HG02610 (cell line): Measurements from ENCODE around the gene PAXX.

Source experiments
- ATAC-seq: cut with Tn5 transposase; IDR thresholded peaks from one replicate; pipeline ENCODE4 v1.9.1; 2021; ENCODE audit warnings: mild to moderate bottlenecking, moderate library complexity; ENCODE audit not compliant: unreplicated experiment

Gene PAXX

GRCh38 chr9:137015976-137016375, 23.8 kb downstream of the PAXX start:
- no peak for ATAC-seq

GRCh38 chr9:137016436-137016835, 24.2 kb downstream of the PAXX start:
- ATAC-seq = no peak

DNA sequence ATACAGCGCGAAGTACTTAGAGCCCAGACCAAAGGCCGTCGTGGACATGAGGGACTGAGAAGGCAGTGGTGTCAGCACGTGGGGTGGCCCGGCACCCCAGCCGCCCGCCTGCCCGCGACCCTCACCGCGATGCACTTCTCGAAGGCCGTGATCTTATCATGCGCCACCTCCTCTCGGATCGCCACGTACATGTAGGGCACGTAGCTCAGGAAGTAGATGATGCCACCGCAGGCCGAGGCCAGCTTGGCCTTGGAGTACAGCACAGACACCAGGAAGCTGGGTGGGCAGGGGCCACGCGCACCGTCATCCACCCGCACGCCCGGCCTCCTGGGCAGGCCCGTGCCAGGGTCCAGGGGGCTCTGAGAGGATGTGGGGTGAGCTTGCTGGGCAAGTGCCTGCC, 24.8 kb downstream of the PAXX start:
- no peak for ATAC-seq

DNA sequence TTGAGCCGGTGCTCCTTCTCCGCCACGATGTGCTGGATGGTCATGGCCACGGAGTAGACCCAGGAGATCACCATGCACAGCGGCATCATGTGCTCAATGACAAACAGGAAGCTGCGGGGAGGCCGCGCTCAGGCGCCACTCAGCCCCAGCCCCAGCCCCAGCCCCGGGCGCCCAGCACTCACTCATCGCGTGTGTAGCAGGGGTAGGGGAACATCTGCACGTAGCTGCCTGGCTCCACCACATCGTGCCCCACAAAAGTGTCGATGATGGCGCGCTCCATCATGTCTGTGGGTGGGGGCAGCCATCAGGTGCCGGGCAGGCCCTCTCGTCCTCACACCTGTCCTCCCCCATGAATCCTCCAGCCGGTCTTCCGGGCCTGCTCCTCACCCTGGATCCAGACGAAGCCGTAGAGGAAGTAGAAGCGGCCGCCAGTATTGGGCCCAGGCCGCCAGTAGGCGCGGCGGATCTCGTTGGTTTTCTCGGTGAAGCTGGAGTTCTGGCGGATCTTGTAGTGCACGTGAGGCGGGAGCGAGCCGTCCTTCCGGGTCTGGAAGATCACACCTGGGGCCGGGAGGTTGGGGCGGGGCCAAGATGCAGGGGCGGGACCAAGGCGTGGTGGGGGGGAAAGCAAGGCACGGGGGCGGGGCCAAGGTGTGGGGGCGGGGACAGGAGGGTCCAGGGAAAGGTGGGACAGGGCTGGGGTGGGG, 25.7 kb downstream of the PAXX start:
- no peak for ATAC-seq

DNA sequence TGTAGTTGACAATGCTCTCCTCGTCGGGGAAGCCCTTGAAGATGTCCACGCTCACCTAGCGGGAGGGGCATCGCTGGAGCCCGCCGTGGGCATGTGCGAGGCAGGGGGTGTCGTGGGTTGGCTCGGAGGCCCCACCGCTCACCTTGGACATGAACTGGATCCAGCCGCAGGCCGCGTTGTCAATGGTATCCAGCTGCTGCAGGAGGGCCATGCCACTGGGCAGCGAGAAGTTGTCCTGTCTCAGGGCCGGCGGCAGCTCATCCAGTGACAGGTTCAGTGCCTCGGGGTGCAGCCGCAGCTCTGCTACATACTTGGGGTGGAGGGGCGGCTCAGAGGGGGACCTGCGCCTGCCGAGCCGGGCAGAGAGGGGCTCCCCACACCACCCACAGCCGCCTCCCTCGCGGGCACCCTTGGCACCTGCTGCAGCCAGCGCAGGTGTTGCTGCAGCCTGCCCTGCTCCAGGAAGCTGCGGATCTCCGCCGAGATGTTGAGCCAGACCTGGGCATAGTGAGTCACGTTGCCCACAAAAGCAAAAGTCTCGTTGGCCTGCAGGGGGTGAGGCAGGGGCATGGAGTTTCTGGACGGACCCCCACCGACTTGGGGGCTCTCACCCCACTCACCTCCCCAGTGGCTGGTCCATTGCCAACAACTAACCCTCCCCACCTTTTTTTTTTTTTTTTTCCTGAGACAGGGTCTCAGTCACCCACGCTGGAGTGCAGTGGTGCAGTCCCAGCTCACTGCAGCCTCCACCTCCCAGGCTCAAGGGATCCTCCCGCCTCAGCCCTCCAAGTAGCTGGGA, 26.7 kb downstream of the PAXX start:
- no peak for ATAC-seq

GRCh38 chr9:137019891-137020683, 27.9 kb downstream of the PAXX start:
- no peak for ATAC-seq

DNA sequence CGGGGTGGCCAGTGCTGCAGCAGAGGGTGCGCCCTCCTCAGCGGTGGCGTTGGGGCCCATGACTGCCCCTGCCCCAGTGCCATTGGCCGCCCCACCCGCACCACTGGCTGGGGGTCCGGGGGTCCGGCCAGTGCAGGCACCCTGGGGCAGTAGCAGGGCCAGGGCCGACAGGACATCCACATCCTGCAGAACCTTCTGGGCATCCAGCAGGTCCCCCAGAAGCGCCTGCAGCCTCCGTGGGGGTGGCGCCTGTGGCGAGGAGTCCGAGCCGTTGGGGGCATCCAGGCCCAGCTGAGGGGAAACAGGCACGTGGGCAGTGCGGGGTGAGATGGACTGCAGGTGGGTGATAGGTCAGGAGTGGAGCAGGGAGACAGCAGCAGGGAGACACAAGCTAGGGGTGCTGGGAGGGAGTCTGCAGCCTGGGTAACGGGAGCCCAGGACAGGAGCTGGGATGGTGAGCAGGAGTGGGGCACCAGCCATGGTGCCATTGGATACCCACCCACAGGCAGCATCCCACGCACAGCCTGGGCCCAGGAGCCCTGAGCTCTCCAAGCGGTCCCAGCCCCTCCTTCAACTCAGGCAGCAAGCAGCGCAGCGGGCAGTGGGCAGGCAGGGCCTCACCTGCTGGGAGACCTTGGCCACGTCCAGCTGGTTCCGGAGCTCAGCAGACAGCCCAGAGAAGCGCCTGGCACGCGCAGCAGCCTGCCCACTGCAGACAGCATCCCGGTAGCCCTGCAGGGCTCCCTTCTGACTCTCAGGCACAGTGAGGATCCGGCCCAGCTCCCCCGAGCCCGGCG, 28.7 kb downstream of the PAXX start:
- no peak for ATAC-seq

GRCh38 chr9:137021568-137021978, 29.4 kb downstream of the PAXX start:
- no peak for ATAC-seq

GRCh38 chr9:137021979-137022661, 29.9 kb downstream of the PAXX start:
- no peak for ATAC-seq

DNA sequence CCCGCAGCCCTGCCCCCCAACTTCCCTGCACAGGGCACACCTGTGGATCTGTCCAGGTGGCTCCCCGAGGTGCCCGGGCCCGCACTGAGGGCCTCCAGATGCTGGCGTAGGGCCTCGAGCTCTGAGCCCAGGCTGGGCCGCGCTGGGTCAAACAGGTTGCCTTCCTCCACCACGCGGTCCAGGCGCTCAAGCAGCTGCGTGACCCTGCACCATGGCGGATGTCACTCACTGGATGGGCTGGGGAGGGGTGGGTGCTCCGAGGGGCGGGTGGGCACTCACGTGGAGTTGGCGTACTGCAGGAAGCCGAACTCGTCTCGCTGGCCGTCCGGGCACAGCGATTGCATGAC, 30.4 kb downstream of the PAXX start:
- ATAC-seq = no peak

- no peak for ATAC-seq
Observed at GRCh38 chr9:137023157-137023556, 30.9 kb downstream of the PAXX start.

DNA sequence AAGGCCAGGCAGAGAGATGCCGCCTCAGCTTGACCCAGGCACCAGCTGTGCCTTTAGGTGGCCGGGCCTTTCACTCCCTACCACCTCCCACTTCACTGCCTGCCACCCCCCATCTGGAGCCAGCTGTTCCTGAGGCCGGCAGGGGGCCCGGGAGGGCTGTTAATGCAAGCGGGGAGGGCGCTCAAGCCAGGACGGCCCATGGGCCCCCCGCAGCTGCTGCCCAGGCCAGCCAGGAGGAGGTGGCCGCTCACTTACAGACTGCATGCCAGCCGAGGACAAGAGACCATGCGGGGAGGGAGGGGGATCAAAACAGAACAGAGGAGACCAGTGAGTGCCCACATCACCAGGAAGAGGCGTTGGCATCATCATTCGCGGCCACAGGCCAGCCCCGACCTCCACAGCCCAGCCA, 31.4 kb downstream of the PAXX start:
- no peak for ATAC-seq

- ATAC-seq = no peak
Observed at GRCh38 chr9:137025517-137025966, 33.3 kb downstream of the PAXX start.

- no peak for ATAC-seq
Observed at GRCh38 chr9:137026384-137026783, 34.2 kb downstream of the PAXX start.

- ATAC-seq = no peak
Observed at GRCh38 chr9:137026828-137027227, 34.6 kb downstream of the PAXX start.

- no peak for ATAC-seq
Observed at GRCh38 chr9:137027369-137028262, 35.4 kb downstream of the PAXX start, which contains the start of gene ABCA2. Gene ABCA2, minus strand, starts transcription at chr9:137028237. Its CDS starts 97 bp downstream, at chr9:137028140.

GRCh38 chr9:137028263-137029057, 36.2 kb downstream of the PAXX start:
- ATAC-seq = no peak
